A549 (cell line): ENCODE measurements around the gene STARD4. TPM values are rescaled to one million over a fixed set of nuclear protein-coding genes. Genes with fewer than 3 reads are reported as not detected.

ENCODE experiments used
- ATAC-seq, 2 experiments: fragments of 200-7000 bp in 1 of 2; fragments of >200 bp in 1 of 2; cut with Nextera tagmentation in 1 of 2; cut with Tn5 transposase in 1 of 2; 3 replicates each; pipeline versions ENCODE4 v1.8.0 to v1.9.1; 2018 to 2020; ENCODE audit warnings: mild to moderate bottlenecking in 1 of 2, moderate library complexity in 1 of 2
- CTCF ChIA-PET: fragments of 300-600 bp; sonication (Branson Sonifier 250); formaldehyde crosslinking; extraction: SDS; loops from one replicate; lab custom pipeline; 2021; ENCODE audit warnings: antibody characterized with exemption, inconsistent platforms; lab: Yijun Ruan, JAX
- POLR2A ChIA-PET: fragments of 350-600 bp; formaldehyde crosslinking; extraction: SDS; loops from one replicate; lab custom pipeline; 2021; ENCODE audit warnings: antibody characterized with exemption, inconsistent platforms; lab: Yijun Ruan, JAX
- DNase-seq, 2 experiments: peaks; one replicate each; pipeline versions ENCODE4 v3.0.0 to v3.0.0-alpha.2; 2011 to 2016; ENCODE audit warnings: low read depth in 1 of 2, low spot score in 1 of 2
- FAIRE-seq: peaks from 2 replicates; lab custom pipeline; 2011; peaks lifted over from hg19 to GRCh38; lab: Jason Lieb, UNC
- H3K27ac ChIP-seq, 2 experiments: fragments of >200 bp; sonication (Bioruptor Twin); formaldehyde crosslinking; 3 replicates each; pipeline ENCODE4 v1.5.1; 2016 to 2017
- H3K4me1 ChIP-seq: fragments of >200 bp; sonication (Bioruptor Twin); formaldehyde crosslinking; 3 replicates; pipeline ENCODE4 v1.6.1; 2016
- H3K4me2 ChIP-seq: fragments of >200 bp; sonication (Bioruptor Twin); formaldehyde crosslinking; 3 replicates; pipeline ENCODE4 v1.6.1; 2016
- H3K4me3 ChIP-seq: fragments of >200 bp; sonication (Bioruptor Twin); formaldehyde crosslinking; 3 replicates; pipeline ENCODE4 v1.5.1; 2016
- H3K9me3 ChIP-seq: fragments of >200 bp; sonication (Bioruptor Twin); formaldehyde crosslinking; 3 replicates; pipeline ENCODE4 v1.6.1; 2016
- ATOH8 ChIP-seq: fragments of 250-450 bp; sonication (Bioruptor Pico); IDR thresholded peaks from 2 replicates; pipeline ENCODE4 v1.5.0; 2020; ENCODE audit warnings: low read depth, mild to moderate bottlenecking, moderate library complexity
- BHLHE40 ChIP-seq: IDR thresholded peaks from 2 replicates; pipeline ENCODE4 v1.6.1; 2012; ENCODE audit warnings: low read depth, low read length, inconsistent platforms
- CBX2 ChIP-seq: fragments of 200-600 bp; sonication (generic); IDR thresholded peaks from 2 replicates; pipeline ENCODE4 v1.6.1; 2016; ENCODE audit warnings: low read depth, mild to moderate bottlenecking, borderline replicate concordance
- CBX8 ChIP-seq: fragments of 200-600 bp; sonication (generic); IDR thresholded peaks from 2 replicates; pipeline ENCODE4 v1.6.1; 2016
- E2F6 ChIP-seq: IDR thresholded peaks from 2 replicates; pipeline ENCODE4 v1.6.1; 2012; ENCODE audit warnings: low read depth, borderline replicate concordance
- EHF ChIP-seq: fragments of 250-450 bp; sonication (Bioruptor Pico); IDR thresholded peaks from 2 replicates; pipeline ENCODE4 v1.5.0; 2020; ENCODE audit warnings: mild to moderate bottlenecking
- EP300 ChIP-seq, 2 experiments: fragments of >200 bp; sonication (Bioruptor Twin); formaldehyde crosslinking; IDR thresholded peaks; 2 replicates in 1 of 2; 3 replicates in 1 of 2; pipeline ENCODE4 v1.6.1; 2016 to 2017
- FOXS1 ChIP-seq: fragments of 250-450 bp; sonication (Bioruptor Pico); IDR thresholded peaks from 2 replicates; pipeline ENCODE4 v1.5.0; 2020; ENCODE audit warnings: mild to moderate bottlenecking, moderate library complexity
- GATA3 ChIP-seq: IDR thresholded peaks from 2 replicates; pipeline ENCODE4 v1.6.1; 2012; ENCODE audit warnings: borderline replicate concordance
- HOXA7 ChIP-seq: fragments of 250-450 bp; sonication (Bioruptor Pico); IDR thresholded peaks from 2 replicates; pipeline ENCODE4 v1.5.0; 2020; ENCODE audit warnings: mild to moderate bottlenecking, moderate library complexity
- MAX ChIP-seq: IDR thresholded peaks from 2 replicates; pipeline ENCODE4 v1.6.1; 2012
- NFE2L2 ChIP-seq: fragments of 150-350 bp; conservative IDR thresholded peaks from 2 replicates; pipeline ENCODE4 v1.6.1; 2014; ENCODE audit warnings: low read length
- NR3C1 ChIP-seq: fragments of >200 bp; sonication (Bioruptor Twin); formaldehyde crosslinking; IDR thresholded peaks from 3 replicates; pipeline ENCODE4 v1.6.1; 2017
- PBX3 ChIP-seq: IDR thresholded peaks from 2 replicates; pipeline ENCODE4 v1.6.1; 2012
- POLR2A ChIP-seq: IDR thresholded peaks from 2 replicates; pipeline ENCODE4 v1.6.1; 2012; ENCODE audit warnings: mild to moderate bottlenecking, low read length
- POLR2AphosphoS2 ChIP-seq: conservative IDR thresholded peaks from 2 replicates; pipeline ENCODE4 v1.6.1; 2012; ENCODE audit warnings: low read length, improper control_type of control experiment, inconsistent platforms
- RAD21 ChIP-seq, 2 experiments: fragments of >200 bp in 1 of 2; sonication (Bioruptor Twin) in 1 of 2; formaldehyde crosslinking in 1 of 2; IDR thresholded peaks in 1 of 2; conservative IDR thresholded peaks in 1 of 2; 2 replicates in 1 of 2; 3 replicates in 1 of 2; pipeline ENCODE4 v1.6.1; 2012 to 2018; ENCODE audit warnings: inconsistent platforms in 1 of 2
- RARB ChIP-seq: fragments of 250-450 bp; sonication (Bioruptor Pico); IDR thresholded peaks from 2 replicates; pipeline ENCODE4 v1.8.0; 2021; ENCODE audit warnings: mild to moderate bottlenecking, moderate library complexity
- RCOR1 ChIP-seq: fragments of 150-350 bp; IDR thresholded peaks from 2 replicates; pipeline ENCODE4 v1.6.1; 2014; ENCODE audit warnings: antibody characterized with exemption, low read length, low read depth
- REST ChIP-seq: fragments of 200-600 bp; sonication (generic); IDR thresholded peaks from 2 replicates; pipeline ENCODE4 v1.6.1; 2016; ENCODE audit warnings: antibody characterized with exemption, mild to moderate bottlenecking, moderate library complexity
- RNF2 ChIP-seq: fragments of 200-600 bp; sonication (generic); IDR thresholded peaks from 2 replicates; pipeline ENCODE4 v1.6.1; 2016; ENCODE audit warnings: low read depth, mild to moderate bottlenecking, antibody characterized with exemption, moderate library complexity, borderline replicate concordance
- SREBF2 ChIP-seq: fragments of 450-650 bp; IDR thresholded peaks from 2 replicates; pipeline ENCODE4 v1.6.1; 2014; ENCODE audit warnings: mild to moderate bottlenecking, moderate library complexity
- TFCP2L1 ChIP-seq: fragments of 250-450 bp; sonication (Bioruptor Pico); IDR thresholded peaks from 2 replicates; pipeline ENCODE4 v1.5.0; 2021; ENCODE audit warnings: mild to moderate bottlenecking
- USF2 ChIP-seq: fragments of 450-650 bp; IDR thresholded peaks from 2 replicates; pipeline ENCODE4 v1.6.1; 2014; ENCODE audit warnings: antibody characterized with exemption
- ZFP36 ChIP-seq: fragments of 450-650 bp; IDR thresholded peaks from 2 replicates; pipeline ENCODE4 v1.6.1; 2014; ENCODE audit warnings: borderline replicate concordance; ENCODE audit not compliant: partially characterized antibody
- WGBS: methylation state at CpG from one replicate; pipeline ENCODE4 v1.1.6; 2017; ENCODE audit errors: missing lambda C conversion rate; 5-methylcytosine and 5-hydroxymethylcytosine counted together
- polyA plus RNA-seq, 4 experiments: library from polyadenylated mRNA; depleted of rRNA in 3 of 4; stranded (reverse); fragments of >200 nt; fragmentation: RNase III in 1 of 4; extraction: RNeasy Plus Mini Kit Qiagen cat#74134 plus additional on column Dnase treatment in 1 of 4; gene quantifications; 2 replicates in 3 of 4; 3 replicates in 1 of 4; pipeline ENCODE4 v1.2.3, GENCODE V29; 2011 to 2017

STARD4 gene
- polyA plus RNA-seq, 2 of the 4 experiments (the other 2 are of a cell fraction): 14.0 to 15.9 TPM

- H3K27ac ChIP-seq: peak overlapping the region; percentile 77 to 91; a peak in 5 of 6 replicates
- no peak for FAIRE-seq
- CTCF ChIA-PET: interaction anchor here (1.1 to 1.7 kb wide), 4 partner anchors 19 to 39 kb away, joined by 3 to 7 read pairs (median 4); no protein-coding TSS in a partner anchor
- ATAC-seq: no peak
- H3K9me3 ChIP-seq: no peaks in the 10 kb centered on the region
- TF ChIP-seq ZFP36 (no peak), RCOR1 (no peak), E2F6 (no peak), EP300 (IDR thresholded peaks at IDR 0.05) (no peak), TFCP2L1 (CRISPR knock-in tag) (no peak), PBX3 (no peak), RARB (CRISPR knock-in tag) (no peak), POLR2A (no peak), POLR2AphosphoS2 (no peak)
- TF ChIP-seq, all 56 proteins: peak for 0
- 10% methylated on average over 2 of the region's 2 CpGs for WGBS
- H3K4me1 ChIP-seq: peaks cover 10% of the 10 kb centered on the region; the same call in 2 of the 3 replicates
- peak overlapping the region; percentile 88 for H3K4me2 ChIP-seq
- peak overlapping the region; percentile 73 for H3K4me3 ChIP-seq
- POLR2A ChIA-PET: no interaction called here
- no peak for DNase-seq
These were observed 1.0 kb downstream of the STARD4 start for GRCh38 chr5:111511174-111511830.

GRCh38 chr5:111509119-111509518 lies 3.2 kb downstream of the STARD4 start:
- no peak overlapping the region for H3K27ac ChIP-seq
- peaks cover 10% of the 10 kb centered on the region; the same call in 2 of the 3 replicates for H3K4me1 ChIP-seq
- H3K4me2 ChIP-seq: no peak overlapping the region
- no peak overlapping the region for H3K4me3 ChIP-seq
- no peak for DNase-seq
- no peaks in the 10 kb centered on the region for H3K9me3 ChIP-seq
- no peak for FAIRE-seq
- CTCF ChIA-PET: interaction anchor here (0.9 kb wide), 1 partner anchor 911 kb away, joined by 4 read pairs; no protein-coding TSS in a partner anchor
- TF ChIP-seq MAX (no peak), TFCP2L1 (CRISPR knock-in tag) (no peak), REST (no peak), ZFP36 (no peak)
- no peak for ATAC-seq
- POLR2A ChIA-PET: no interaction called here
- 91% methylated on average over 1 of the region's 1 CpG for WGBS

GRCh38 chr5:111507276-111507675 lies 5.1 kb downstream of the STARD4 start:
- H3K9me3 ChIP-seq: no peaks in the 10 kb centered on the region
- no peak overlapping the region for H3K27ac ChIP-seq
- POLR2A ChIA-PET: no interaction called here
- no peak overlapping the region for H3K4me2 ChIP-seq
- 82% methylated on average over 4 of the region's 4 CpGs for WGBS
- no peak overlapping the region for H3K4me3 ChIP-seq
- no peak for ATAC-seq
- no peak for DNase-seq
- 0 out of 3 replicates have a peak, but pooled peaks cover 6% of the 10 kb centered on the region for H3K4me1 ChIP-seq
- CTCF ChIA-PET: interaction anchor here (0.6 to 2.6 kb wide), 2 partner anchors 24 to 182 kb away, joined by 3 to 10 read pairs; no protein-coding TSS in a partner anchor
- no peak for FAIRE-seq
- TF ChIP-seq CBX8 (no peak), NR3C1 (no peak), GATA3 (no peak), HOXA7 (no peak), MAX (no peak), SREBF2 (no peak), RNF2 (no peak), RAD21 (conservative IDR thresholded peaks at IDR 0.05 in 1 of 2, IDR thresholded peaks at IDR 0.05 in 1 of 2) (no peak), BHLHE40 (no peak), CBX2 (no peak), E2F6 (no peak), ATOH8 (CRISPR knock-in tag) (no peak), EHF (no peak), NFE2L2 (no peak), RCOR1 (no peak), USF2 (no peak), FOXS1 (CRISPR knock-in tag) (no peak)
